Dermis microvascular lymphatic vessel endothelial cell (primary cell): ENCODE data around the gene SCARB1. TPM values are rescaled to one million over a fixed set of nuclear protein-coding genes. Genes with fewer than 3 reads are reported as not detected.

ENCODE experiments used
- DNase-seq, 2 donors: peaks; one replicate each; pipeline versions ENCODE4 v3.0.0 to v3.0.0-alpha.2; 2010; ENCODE audit warnings: low read depth in 2 of 2
- total RNA-seq: library from RNA; depleted of rRNA; stranded (reverse); fragments of >200 nt; gene quantifications from 2 replicates; pipeline ENCODE4 v1.2.1, GENCODE V29; 2014

Gene SCARB1
- total RNA-seq, 1 donor from 2014 or later = 11.9 TPM

DNA sequence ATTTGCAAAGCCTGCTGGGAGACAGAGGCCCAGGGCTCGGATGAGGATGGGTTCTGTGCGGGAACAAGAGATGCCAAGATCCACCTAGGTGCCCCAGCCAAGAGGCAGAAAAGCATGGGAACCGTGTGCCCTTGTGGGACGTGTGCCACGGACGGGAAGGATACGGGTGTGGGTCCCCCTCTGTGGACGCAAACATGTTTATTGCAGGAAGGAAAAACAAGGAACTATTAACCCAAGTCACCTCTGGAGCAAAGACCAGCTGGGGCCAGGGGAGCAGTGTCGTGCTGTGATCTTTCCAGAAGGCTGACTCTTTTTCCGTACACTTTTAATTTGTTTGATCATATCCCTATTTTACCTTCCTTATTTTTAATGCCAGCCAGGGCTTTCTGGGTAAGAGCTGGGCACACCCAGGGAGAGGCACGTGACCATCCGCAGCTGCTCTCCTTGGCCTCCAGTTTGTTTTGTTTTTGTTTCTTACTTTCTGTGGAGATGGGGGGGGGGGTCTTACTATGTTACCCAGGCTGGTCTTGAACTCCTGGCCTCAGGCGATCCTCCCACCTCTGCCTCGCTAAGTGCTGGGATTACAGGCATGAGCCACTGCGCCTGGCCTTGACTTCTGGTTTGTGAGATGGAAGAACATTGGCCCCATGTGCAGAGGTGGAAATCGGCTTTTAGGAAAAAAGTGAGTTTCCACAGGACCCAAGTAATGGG is 20.7 kb downstream of the SCARB1 start:
- no peak for DNase-seq

DNA sequence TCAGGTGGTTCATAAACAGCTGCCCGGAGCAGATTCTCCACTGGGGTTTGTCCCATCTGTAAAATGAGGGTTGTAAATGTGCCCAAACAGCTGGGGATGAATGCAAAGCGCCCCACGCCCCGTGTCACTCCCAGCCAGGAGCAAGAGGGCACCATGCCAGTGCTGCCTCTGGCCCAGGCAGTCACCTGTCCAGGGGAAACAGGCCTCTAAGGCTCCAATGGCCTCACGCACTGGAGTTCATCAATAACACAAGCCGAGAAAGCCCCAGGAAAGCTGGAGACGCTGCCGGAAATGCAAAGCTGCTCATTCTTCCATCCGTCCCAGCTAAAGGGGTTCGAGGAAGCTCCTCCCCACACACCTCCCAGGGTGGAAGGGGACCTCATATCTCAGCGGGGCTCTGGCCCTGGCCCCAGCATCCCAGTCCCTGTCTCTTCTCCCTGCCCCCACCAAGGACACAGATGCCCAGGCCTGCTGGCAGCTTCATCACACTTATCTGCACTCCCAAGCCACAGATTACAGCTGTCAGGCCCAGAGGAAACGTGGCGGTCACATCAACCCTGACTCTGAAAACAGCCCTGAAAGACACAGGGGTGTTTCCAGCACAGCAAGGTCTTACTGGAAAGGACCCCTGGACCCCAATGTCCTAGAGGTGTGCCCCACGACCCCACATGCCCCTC is 21.5 kb downstream of the SCARB1 start:
- no peak for DNase-seq

DNA sequence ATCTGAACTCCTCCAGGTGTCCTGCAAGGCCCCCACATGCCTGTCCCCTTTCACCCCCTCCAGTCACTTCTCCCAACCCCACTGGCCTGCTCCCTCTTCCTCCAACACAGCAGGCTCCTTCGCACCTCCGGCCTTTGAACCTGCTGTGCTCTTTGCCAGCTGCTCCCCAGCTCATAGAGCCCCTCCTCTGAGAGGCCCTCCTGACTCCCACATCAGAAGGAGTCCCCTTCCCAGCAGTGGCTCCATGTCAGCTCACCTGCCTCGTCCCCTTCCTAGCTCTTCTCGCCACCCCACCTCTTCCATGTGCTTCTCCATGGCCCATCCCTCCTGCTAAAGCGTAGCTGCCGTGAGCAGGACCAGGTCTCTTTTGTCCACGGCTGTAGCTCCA is 22.1 kb downstream of the SCARB1 start:
- DNase-seq = no peak

DNA sequence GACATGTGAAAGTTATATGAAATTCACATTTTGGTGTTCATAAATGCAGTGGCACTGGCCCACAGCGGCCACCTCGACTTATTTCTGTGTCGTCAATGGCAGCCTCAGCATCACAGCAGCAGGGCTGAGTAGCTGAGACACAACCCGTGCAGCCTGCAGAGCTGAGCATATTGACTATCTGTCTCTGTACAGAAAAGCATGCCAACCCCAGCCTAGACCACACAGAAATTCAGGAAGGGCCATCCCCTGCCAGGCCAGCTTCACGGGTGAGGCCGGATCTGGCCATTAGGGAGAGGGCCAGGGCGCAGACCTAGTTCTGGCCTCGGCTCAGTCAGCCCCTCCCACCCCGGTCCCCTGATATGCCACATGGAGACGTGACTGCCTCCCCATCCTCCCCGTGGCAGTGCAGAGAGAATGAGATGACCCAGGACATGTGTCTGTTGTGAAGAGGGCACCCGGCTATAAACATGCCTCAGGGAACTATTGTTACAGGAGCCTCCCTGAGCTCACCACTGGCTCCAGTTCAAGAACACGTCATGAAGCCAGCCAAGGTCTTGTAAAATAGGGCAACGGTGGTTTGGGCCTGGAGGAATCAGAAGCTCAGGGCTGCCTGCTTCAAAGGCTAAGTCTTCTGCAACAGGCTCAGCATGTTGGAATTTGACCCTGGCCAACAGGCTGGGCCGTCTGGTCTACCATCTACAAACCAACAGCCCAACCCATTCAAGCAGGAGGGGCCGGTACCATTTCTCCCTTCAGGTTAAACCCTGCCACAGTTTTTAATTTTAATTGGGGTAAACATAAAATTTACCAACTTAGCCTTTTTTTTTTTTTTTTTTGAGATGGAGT is 25.5 kb downstream of the SCARB1 start:
- peak; percentile 84 to 92 for DNase-seq

DNA sequence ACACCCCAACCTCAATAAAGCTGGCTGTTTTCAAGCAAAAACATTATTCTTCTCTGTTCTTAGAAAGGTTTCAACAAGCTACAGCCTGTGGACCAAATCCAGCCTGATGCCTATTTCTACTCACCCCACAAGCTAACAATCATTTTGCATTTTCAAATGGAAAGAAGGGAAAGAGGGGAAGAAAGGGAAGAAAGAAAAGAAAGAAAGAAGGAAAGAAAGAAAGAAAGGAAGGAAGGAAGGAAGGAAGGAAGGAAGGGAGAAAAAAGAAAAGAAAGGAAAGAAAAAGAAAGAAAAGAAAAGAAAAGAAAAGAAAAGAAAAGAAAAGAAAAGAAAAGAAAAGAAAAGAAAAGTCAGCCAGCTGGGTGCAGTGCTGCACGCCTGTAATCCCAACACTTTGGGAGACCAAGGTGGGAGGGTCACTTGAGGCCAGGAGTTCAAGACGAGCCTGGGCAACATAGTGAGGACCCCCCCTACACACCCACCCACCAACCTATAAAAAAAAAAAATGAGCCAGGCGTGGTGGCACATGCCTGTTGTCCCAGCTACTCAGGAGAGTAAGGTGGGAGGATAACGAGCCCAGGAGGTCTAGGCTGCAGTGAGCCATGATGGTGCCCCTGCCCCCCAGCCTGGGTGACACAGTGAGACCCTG is 26.3 kb downstream of the SCARB1 start:
- no peak for DNase-seq

DNA sequence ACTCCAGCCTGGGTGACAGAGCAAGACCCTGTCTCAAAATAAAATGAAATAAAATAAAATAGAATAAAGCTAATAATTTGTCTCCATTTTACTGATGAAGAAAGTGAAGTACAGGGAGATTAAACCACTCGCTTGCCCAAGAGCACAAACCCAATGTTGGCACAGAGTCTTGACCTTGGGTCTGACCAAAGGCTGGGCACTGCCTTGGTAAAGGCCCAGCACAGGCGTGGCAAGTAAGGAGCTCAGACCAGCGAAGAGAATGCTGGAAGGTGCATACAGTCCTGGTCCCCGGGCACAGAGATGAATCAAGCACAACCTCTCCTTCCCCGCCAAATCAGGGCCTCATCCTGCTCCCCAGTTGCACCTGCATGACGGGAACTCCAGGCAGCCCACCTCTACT is 26.9 kb downstream of the SCARB1 start:
- no peak for DNase-seq

DNA sequence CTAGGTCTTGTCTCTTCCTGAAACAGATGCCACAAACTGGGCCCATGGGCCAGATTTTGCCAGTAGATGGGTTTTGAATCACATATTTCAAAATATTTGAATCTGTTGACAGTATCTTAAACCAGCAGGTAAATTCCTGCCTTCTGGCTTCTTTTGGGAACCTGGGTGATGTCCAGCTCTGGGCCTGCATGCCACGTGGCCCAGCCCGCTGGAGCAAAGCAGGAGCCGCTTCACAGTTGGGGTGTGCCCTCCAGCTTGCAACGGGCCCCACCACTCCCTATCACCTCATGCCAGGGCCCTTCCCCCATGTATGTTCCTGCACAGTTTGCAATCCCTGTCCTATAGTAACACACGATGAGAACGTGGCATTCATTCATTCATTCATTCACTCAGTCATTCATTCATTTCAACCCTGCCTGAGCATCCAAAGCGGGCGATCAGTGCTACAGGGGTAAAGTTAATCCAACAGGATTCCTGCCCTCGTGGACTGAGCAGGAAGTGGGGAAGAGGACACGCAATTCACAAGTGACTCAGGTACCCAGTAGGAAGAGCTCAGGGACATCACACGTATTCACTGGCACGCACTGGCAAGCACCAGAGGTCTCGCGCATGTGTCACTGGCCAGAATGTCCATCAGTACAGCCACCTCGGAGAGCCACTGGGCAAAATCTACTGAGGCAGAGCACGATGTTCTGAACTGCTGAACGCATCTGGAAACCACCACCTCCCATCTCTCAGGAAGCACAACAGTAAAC is 27.8 kb downstream of the SCARB1 start:
- DNase-seq = no peak

DNA sequence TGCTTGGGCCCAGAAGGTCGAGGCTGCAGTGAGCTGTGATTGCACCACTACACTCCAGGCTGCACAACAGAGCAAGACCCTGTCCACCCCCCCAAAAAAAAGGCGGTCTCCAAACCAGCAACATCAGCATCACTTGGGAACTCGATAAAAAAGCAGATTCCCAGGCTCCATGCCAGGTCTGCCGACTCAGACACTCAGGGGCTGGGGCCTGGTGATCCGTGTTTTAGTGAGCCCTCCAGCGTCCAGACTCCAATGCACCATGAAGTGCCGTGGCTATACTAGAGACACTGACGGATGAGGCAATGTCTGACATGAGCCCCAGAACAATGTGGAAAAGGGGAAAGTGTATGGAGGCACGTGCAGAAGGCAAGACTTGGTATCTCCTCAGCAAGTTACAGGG is 28.8 kb downstream of the SCARB1 start:
- DNase-seq = no peak

DNA sequence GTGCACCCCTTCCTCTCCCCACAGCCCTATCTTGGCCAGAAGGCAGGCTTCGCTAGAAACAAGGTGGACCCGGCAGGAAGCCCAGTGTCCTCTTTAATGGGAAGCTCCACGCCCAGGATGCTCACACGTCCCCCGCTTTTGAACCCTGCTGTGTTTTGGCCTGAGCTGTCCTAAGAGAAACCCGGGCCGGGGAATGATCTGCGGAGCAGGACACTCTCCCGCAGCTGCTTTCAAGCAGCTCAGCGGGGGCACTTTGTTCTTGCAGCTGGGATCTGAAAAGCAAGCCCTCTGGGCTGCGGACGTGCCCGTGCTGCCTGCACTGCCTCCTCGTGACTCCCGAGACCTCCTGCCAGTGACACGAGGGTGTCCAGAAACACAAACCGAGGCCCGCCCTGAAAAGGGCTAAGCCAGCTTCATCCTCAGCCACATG is 30.0 kb downstream of the SCARB1 start:
- DNase-seq = no peak

DNA sequence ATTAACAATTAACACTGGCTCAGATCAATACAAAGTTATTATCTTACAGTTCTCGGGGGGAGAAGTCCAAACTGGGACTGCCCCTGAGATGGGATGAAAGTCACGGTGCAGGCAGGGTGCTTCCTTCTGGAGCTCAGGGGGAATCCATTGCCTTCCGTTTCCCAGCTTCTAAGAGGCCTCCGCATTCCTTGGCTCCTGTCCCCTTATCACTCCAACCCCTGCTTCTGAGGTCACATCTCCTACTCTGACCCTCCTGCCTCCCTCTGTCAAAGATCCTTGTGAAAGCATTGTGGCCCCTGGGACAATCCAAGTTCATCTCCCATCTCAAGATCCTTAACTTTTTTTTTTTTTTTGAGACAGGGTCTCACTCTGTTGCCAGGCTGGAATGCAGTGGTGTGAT is 30.8 kb downstream of the SCARB1 start:
- DNase-seq = no peak

DNA sequence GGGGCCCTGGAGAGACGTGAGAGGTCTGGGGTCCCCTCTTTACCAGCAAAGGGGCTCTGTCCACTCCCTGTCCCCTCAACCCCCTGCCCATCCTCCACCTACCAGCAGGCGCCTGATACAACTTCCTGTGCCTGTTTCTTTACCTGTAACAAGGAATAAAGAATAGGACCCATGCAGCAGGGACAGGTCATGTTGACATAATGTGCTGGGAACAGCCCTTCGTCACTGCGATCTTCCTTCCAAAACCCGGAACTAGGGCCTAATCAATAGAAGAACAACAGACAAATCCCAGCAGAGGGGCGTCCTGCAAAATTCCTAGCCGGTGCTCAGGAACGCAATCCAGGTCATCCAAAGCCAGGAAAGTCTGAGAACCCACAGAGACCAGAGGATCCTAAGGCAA is 32.1 kb downstream of the SCARB1 start:
- no peak for DNase-seq

DNA sequence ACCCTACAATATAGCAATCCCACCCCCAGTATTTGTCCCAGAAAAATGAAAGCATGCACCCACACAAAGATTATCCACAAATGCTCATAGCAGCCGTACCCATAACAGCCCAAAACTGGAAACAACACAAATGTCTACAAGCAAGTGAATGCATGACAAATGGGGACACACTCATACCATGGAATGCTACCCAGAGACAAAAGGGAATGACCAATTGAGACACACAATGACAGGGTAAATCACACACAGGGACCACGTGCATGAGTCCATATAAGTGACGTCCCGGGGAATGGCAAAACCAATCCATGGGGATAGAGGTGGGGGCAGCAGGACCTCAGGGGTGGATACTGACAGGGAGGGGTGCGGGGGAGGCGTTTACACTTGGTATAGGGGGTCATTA is 33.4 kb downstream of the SCARB1 start:
- no peak for DNase-seq

DNA sequence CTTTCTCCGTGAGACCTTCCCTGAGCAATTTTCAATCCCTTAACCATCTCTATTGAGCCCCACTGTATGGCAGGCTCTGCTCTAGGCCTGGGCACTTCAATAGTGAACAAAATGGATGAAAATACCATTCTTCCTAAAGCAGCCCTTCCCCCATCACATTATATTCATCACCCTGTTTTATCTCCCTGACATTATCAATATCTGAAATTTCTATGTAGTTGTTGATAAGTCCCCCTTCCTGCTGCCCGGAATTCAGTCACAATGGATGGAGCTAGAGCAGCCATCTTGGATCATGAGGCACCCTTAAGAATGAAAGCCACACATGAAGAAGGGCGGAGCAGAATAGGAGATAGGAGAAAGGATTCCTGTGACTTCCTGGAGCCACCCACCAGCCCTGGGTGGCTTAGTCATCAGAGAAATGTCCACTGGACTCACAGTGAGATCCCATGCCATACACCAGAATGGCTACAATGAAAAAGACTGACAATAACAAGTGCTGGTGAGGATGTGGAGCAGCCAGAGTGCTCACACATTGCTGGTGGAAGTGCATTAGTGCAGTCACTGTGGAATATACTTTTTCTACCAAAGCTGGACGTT is 33.9 kb downstream of the SCARB1 start:
- DNase-seq = no peak

DNA sequence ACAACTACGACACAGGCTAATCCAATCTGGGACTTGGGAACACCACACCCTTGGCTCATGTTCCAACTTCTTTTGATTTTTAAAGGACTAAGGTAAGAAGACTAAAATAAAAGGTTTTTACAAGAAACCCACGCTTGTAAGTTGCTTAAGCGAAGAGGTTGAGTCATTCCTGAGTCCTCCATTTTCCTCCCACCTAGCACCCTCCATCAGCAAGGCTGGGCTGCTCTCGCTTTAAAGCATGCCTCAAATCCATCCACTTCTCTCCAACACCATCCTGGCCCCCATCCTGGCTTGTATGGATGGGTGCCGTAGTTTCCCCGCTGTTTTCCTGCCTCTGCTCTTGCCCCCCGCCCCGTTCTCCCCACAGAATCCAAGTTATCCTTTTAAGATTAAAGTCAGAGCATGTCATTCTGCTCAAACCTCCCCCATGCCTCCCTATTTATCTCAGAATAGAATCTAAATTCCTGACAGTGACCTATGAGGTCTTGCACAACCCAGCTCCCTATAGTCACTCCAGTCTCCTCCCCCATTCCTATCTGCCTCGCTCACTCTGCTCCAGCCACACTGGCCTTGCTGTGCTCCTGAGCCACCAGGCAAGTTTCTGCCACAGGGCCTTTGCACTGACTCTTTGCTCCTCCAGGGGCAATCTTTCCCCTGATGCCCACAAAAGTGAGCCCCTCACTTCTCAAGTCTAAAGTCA is 34.5 kb downstream of the SCARB1 start:
- no peak for DNase-seq

DNA sequence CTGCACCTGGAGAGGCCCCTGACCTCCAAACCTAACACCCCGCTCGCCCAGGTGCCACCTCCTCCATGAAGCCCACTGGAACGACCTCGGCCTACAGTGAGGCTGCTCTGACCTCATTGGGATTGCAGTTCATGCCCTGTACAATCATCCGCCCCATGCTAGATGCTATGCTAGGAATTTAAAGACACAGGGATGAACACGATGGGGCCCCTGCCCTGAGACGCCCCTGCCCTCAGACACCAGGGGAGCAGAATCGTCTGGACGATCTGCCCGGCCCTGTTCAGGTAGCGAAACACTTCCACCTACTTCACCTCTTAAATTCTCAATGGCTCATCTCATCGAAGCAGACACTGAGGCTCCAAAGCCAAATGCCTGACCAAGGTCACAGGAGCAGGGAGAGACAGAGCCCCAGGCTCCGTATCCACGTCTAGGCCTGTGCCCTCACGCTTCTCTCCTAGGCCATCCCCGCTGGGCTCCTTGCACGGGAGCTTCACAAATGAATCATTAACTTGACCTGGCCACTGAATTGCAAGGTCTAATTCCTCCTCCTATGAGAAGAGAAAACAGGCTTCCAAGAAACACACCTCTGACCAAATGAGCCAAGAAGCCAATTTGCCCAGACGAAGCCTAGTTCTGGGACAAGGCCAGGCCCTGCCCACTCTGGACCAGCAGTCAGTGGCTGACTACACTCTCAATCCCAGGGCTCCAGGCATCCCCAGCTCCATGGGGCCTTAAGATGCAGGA is 35.2 kb downstream of the SCARB1 start:
- DNase-seq = no peak

DNA sequence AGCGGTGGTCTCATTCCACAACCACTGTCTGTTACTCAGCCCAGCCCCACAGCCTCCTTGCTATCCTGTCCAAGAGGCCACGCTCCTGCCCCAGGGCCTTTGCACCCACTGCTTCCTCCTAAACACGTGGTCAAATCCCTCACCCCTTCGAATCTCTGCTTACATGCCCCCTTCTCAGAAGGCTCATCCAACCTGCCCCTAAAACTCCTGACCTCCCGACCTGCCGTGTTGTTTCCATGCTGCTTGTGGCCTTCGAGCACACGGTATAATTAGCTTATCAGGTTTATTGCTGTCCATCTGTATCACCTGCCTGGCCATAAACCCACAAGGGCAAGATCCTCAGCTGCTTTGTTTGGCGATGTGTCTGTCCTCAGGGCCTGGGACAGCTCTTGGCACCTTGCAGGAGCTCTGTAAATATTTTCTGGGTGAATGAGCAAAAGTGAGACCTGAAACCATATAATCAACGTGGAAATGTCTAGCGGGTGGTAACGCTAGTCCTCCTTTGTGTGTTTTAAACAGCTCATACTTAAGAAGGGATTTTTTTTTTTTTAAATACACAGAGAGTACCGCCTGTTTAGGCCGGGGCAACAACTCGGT is 36.0 kb downstream of the SCARB1 start:
- no peak for DNase-seq

DNA sequence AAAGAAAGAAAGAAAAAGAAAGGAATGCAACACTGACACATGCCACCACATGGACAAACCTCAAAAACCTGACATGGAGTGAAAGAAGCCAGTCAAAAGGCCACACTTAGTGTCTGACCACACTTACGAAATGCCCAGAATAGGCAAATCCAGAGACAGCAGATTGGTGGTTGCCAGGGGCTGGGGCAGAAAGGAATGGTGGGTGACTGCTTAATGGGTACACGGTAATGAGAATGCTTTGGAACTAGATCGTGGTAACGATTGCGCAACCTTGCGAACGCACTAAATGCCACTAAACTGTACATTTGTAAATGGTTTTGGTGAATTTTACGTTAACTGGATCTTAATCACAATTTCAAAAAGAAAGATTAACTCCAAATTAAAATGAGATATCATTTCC is 39.5 kb downstream of the SCARB1 start:
- DNase-seq = no peak

DNA sequence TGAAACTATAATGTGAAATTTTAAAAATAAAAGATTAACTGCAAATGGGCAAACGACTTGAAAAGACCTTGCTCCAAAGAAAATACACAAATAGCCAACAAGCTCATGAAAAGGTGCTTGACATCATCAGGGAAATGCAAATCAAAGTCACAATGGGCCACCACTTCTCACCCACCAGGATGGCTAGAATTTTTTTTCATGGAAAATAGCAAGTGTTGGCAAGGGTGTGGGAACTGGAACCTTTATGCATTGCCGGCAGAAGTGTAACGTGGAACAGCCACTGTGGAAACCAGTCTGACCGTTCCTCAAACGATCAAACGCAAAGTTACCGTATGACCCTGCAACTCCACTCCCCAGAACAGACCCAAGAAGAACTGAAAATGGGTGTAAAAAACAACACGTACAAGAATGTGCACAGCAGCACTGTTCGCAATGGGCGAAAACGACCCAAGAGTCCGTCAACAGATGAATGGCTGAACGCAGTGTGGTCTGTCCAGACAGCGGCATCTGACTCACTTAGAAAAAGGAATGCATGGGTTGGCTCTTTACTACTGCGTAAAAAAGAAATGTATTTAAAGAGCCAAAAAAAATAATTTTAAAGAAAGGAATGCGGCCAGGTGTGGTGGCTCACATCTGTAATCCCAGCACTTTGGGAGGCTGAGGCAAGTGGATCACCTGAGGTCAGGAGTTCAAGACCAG is 40.2 kb downstream of the SCARB1 start:
- no peak for DNase-seq
